Middle frontal gyrus (tissue), 1 donor: ENCODE measurements around the gene HEPACAM.
"Not testable (repeated sequence)": the region's sequence is repeated elsewhere in the genome, so short reads cannot be mapped to it uniquely, and the experiment has no call there.

ENCODE experiments used
- DNase-seq: peaks from one replicate; pipeline ENCODE4 v3.0.0-alpha.2; 2015; ENCODE audit warnings: low spot score; ENCODE audit errors: extremely low spot score

The HEPACAM gene

GRCh38 chr11:124935548-124936514 lies at the start of gene HEPACAM:
Gene HEPACAM, minus strand, starts transcription at chr11:124936047. Its CDS starts 41 bp downstream, at chr11:124936006.
- peak; percentile 63 for DNase-seq

GRCh38 chr11:124984512-124984854 lies 48.6 kb upstream of the HEPACAM start:
- DNase-seq: no peak

- DNase-seq: no peak
Observed at GRCh38 chr11:124983674-124984511, 48.0 kb upstream of the HEPACAM start.

GRCh38 chr11:124982043-124982442 lies 46.2 kb upstream of the HEPACAM start:
- no peak for DNase-seq

GRCh38 chr11:124978316-124978715 lies 42.5 kb upstream of the HEPACAM start:
- DNase-seq: no peak

- DNase-seq: no peak
Observed at GRCh38 chr11:124977006-124977405, 41.2 kb upstream of the HEPACAM start.

- no peak for DNase-seq
Observed at GRCh38 chr11:124976531-124976930, 40.7 kb upstream of the HEPACAM start.

GRCh38 chr11:124971810-124972209 lies 36.0 kb upstream of the HEPACAM start:
- DNase-seq: no peak

- DNase-seq: no peak
Observed at GRCh38 chr11:124970925-124971324, 35.1 kb upstream of the HEPACAM start.

- DNase-seq: not testable (repeated sequence)
Observed at GRCh38 chr11:124968197-124968596, 32.4 kb upstream of the HEPACAM start.

- peak; percentile 69 for DNase-seq
Observed at GRCh38 chr11:124961972-124962609, 26.2 kb upstream of the HEPACAM start.

- no peak for DNase-seq
Observed at GRCh38 chr11:124955035-124955434, 19.2 kb upstream of the HEPACAM start.

GRCh38 chr11:124954590-124954955 lies 18.7 kb upstream of the HEPACAM start:
- no peak for DNase-seq

- peak; percentile 98 for DNase-seq
Observed at GRCh38 chr11:124953753-124954589, 18.1 kb upstream of the HEPACAM start, which contains the start of gene CCDC15. Gene CCDC15, plus strand, starts transcription at chr11:124954202. Its CDS starts 531 bp downstream, at chr11:124954733.

GRCh38 chr11:124951341-124951740 lies 15.5 kb upstream of the HEPACAM start:
- DNase-seq: no peak

- DNase-seq: no peak
Observed at GRCh38 chr11:124950601-124951330, 14.9 kb upstream of the HEPACAM start.

- DNase-seq: peak; percentile 57
Observed at GRCh38 chr11:124946735-124947141, 10.9 kb upstream of the HEPACAM start.

- DNase-seq: no peak
Observed at GRCh38 chr11:124945826-124946225, 10.0 kb upstream of the HEPACAM start.

- DNase-seq: no peak
Observed at GRCh38 chr11:124944565-124944964, 8.7 kb upstream of the HEPACAM start.

- no peak for DNase-seq
Observed at GRCh38 chr11:124943741-124944140, 7.9 kb upstream of the HEPACAM start.
